ENCODE data around the gene ITK. TPM values are rescaled to one million over a fixed set of nuclear protein-coding genes. Genes with fewer than 3 reads are reported as not detected.

Gene ITK
- total and polyA plus RNA-seq, 2 experiments from 2014 or later: 0.08 TPM; not detected in 1

- H2AFZ ChIP-seq: no peak overlapping the region
Observed at GRCh38 chr5:157168286-157168685, 12.4 kb upstream of the ITK start.

More at GRCh38 chr5:157168286-157168685, 12.4 kb upstream of the ITK start:
- Mint-ChIP-seq H3K4me1 (peaks cover 23% of the 10 kb centered on the region; the same call in 2 of the 3 replicates), H3K27me3 (ENCODE audit: insufficient read depth, low read depth, poor library complexity) (no peaks in the 10 kb centered on the region), H3K36me3 (ENCODE audit: low read depth) (no peaks in the 10 kb centered on the region; the same call in 2 of the 3 replicates), H3K9me3 (peaks cover 11% of the 10 kb centered on the region; the same call in 2 of the 3 replicates), H3K27ac (no peak overlapping the region), H3K4me3 (no peak overlapping the region)
- Histone ChIP-seq H3K4me3 (no peak overlapping the region), H3K27ac (ENCODE audit: low read depth) (no peak overlapping the region), H3F3A (replicated peaks; ENCODE audit: low read depth) (no peaks in the 10 kb centered on the region), H3K4me1 (ENCODE audit: insufficient read depth) (no peaks in the 10 kb centered on the region; the same call in 1 of the 2 replicates), H4K20me1 (replicated peaks; ENCODE audit: insufficient read depth) (no peaks in the 10 kb centered on the region), H3K27me3 (ENCODE audit: insufficient read depth) (no peaks in the 10 kb centered on the region), H3K36me3 (ENCODE audit: insufficient read depth) (no peaks in the 10 kb centered on the region), H3K4me2 (no peak overlapping the region), H3K9me2 (ENCODE audit: insufficient read depth) (no peaks in the 10 kb centered on the region), H3K79me2 (replicated peaks; ENCODE audit: insufficient read depth) (no peaks in the 10 kb centered on the region)
- TF ChIP-seq ZNF114 (CRISPR knock-in tag; IDR thresholded peaks at IDR 0.05) (no peak), EZH2 (IDR thresholded peaks at IDR 0.05; ENCODE audit: low read depth, unreplicated experiment) (no peak), EZH2phosphoT487 (IDR thresholded peaks at IDR 0.05; ENCODE audit: unreplicated experiment) (no peak), JUNB (IDR thresholded peaks at IDR 0.05; ENCODE audit: unreplicated experiment) (no peak), REST (IDR thresholded peaks at IDR 0.05; ENCODE audit: unreplicated experiment) (no peak), NANOG (IDR thresholded peaks at IDR 0.05; ENCODE audit: borderline replicate concordance) (no peak), CREB1 (CRISPR knock-in tag; IDR thresholded peaks at IDR 0.05; ENCODE audit: low read depth) (no peak), POLR2AphosphoS5 (IDR thresholded peaks at IDR 0.05; ENCODE audit: low read depth) (no peak), ZNF331 (CRISPR knock-in tag; IDR thresholded peaks at IDR 0.05; ENCODE audit: low read depth) (no peak), STAT1 (IDR thresholded peaks at IDR 0.05; ENCODE audit: unreplicated experiment) (no peak)
- TF ChIP-seq, protein P1, sequence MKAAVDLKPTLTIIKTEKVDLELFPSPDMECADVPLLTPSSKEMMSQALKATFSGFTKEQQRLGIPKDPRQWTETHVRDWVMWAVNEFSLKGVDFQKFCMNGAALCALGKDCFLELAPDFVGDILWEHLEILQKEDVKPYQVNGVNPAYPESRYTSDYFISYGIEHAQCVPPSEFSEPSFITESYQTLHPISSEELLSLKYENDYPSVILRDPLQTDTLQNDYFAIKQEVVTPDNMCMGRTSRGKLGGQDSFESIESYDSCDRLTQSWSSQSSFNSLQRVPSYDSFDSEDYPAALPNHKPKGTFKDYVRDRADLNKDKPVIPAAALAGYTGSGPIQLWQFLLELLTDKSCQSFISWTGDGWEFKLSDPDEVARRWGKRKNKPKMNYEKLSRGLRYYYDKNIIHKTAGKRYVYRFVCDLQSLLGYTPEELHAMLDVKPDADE (IDR thresholded peaks at IDR 0.05): no peak
- TF ChIP-seq, protein P2, sequence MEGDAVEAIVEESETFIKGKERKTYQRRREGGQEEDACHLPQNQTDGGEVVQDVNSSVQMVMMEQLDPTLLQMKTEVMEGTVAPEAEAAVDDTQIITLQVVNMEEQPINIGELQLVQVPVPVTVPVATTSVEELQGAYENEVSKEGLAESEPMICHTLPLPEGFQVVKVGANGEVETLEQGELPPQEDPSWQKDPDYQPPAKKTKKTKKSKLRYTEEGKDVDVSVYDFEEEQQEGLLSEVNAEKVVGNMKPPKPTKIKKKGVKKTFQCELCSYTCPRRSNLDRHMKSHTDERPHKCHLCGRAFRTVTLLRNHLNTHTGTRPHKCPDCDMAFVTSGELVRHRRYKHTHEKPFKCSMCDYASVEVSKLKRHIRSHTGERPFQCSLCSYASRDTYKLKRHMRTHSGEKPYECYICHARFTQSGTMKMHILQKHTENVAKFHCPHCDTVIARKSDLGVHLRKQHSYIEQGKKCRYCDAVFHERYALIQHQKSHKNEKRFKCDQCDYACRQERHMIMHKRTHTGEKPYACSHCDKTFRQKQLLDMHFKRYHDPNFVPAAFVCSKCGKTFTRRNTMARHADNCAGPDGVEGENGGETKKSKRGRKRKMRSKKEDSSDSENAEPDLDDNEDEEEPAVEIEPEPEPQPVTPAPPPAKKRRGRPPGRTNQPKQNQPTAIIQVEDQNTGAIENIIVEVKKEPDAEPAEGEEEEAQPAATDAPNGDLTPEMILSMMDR (conservative IDR thresholded peaks at IDR 0.05; ENCODE audit: low read depth in 2 of 2): no peak
- TF ChIP-seq, protein P3, sequence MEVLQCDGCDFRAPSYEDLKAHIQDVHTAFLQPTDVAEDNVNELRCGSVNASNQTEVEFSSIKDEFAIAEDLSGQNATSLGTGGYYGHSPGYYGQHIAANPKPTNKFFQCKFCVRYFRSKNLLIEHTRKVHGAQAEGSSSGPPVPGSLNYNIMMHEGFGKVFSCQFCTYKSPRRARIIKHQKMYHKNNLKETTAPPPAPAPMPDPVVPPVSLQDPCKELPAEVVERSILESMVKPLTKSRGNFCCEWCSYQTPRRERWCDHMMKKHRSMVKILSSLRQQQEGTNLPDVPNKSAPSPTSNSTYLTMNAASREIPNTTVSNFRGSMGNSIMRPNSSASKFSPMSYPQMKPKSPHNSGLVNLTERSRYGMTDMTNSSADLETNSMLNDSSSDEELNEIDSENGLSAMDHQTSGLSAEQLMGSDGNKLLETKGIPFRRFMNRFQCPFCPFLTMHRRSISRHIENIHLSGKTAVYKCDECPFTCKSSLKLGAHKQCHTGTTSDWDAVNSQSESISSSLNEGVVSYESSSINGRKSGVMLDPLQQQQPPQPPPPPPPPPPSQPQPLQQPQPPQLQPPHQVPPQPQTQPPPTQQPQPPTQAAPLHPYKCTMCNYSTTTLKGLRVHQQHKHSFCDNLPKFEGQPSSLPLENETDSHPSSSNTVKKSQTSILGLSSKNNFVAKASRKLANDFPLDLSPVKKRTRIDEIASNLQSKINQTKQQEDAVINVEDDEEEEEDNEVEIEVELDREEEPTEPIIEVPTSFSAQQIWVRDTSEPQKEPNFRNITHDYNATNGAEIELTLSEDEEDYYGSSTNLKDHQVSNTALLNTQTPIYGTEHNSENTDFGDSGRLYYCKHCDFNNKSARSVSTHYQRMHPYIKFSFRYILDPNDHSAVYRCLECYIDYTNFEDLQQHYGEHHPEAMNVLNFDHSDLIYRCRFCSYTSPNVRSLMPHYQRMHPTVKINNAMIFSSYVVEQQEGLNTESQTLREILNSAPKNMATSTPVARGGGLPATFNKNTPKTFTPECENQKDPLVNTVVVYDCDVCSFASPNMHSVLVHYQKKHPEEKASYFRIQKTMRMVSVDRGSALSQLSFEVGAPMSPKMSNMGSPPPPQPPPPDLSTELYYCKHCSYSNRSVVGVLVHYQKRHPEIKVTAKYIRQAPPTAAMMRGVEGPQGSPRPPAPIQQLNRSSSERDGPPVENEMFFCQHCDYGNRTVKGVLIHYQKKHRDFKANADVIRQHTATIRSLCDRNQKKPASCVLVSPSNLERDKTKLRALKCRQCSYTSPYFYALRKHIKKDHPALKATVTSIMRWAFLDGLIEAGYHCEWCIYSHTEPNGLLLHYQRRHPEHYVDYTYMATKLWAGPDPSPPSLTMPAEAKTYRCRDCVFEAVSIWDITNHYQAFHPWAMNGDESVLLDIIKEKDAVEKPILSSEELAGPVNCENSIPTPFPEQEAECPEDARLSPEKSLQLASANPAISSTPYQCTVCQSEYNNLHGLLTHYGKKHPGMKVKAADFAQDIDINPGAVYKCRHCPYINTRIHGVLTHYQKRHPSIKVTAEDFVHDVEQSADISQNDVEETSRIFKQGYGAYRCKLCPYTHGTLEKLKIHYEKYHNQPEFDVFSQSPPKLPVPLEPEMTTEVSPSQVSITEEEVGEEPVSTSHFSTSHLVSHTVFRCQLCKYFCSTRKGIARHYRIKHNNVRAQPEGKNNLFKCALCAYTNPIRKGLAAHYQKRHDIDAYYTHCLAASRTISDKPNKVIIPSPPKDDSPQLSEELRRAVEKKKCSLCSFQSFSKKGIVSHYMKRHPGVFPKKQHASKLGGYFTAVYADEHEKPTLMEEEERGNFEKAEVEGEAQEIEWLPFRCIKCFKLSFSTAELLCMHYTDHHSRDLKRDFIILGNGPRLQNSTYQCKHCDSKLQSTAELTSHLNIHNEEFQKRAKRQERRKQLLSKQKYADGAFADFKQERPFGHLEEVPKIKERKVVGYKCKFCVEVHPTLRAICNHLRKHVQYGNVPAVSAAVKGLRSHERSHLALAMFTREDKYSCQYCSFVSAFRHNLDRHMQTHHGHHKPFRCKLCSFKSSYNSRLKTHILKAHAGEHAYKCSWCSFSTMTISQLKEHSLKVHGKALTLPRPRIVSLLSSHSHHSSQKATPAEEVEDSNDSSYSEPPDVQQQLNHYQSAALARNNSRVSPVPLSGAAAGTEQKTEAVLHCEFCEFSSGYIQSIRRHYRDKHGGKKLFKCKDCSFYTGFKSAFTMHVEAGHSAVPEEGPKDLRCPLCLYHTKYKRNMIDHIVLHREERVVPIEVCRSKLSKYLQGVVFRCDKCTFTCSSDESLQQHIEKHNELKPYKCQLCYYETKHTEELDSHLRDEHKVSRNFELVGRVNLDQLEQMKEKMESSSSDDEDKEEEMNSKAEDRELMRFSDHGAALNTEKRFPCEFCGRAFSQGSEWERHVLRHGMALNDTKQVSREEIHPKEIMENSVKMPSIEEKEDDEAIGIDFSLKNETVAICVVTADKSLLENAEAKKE (CRISPR knock-in tag; IDR thresholded peaks at IDR 0.05): no peak
- ATAC-seq (no peak), DNase-seq (ENCODE audit: low spot score) (no peak)
